ENCODE measurements around the gene LRCH1.

Gene LRCH1

DNA sequence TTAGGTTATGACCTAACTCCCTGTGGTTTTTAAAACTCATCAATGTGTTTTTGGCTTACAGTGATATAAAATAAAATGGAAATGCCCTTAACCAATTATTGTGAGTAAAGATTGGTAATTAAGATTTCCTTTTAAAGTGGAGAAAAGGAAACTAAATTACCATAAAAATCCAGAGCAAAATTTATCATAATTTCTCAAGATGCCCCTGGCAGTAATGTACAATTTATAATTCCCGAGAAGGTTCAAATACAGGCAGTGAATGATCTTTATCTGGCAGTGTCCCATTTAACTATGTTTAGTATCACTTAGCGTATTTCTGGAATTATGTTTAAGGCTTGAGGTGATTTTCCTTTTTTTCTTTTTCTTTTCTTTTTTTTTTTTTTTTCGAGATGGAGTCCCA is 182.5 kb downstream of the LRCH1 start:
- TF ChIP-seq, protein P1, sequence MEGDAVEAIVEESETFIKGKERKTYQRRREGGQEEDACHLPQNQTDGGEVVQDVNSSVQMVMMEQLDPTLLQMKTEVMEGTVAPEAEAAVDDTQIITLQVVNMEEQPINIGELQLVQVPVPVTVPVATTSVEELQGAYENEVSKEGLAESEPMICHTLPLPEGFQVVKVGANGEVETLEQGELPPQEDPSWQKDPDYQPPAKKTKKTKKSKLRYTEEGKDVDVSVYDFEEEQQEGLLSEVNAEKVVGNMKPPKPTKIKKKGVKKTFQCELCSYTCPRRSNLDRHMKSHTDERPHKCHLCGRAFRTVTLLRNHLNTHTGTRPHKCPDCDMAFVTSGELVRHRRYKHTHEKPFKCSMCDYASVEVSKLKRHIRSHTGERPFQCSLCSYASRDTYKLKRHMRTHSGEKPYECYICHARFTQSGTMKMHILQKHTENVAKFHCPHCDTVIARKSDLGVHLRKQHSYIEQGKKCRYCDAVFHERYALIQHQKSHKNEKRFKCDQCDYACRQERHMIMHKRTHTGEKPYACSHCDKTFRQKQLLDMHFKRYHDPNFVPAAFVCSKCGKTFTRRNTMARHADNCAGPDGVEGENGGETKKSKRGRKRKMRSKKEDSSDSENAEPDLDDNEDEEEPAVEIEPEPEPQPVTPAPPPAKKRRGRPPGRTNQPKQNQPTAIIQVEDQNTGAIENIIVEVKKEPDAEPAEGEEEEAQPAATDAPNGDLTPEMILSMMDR (IDR thresholded peaks at IDR 0.05; ENCODE audit: low read depth, low read length) = no peak
- no peak for DNase-seq (ENCODE audit: low read depth in 2 of 2)
- no peak overlapping the region for H3K4me3 ChIP-seq (replicated peaks in 1 of 2; ENCODE audit: low read depth in 2 of 2, low read length in 2 of 2)

DNA sequence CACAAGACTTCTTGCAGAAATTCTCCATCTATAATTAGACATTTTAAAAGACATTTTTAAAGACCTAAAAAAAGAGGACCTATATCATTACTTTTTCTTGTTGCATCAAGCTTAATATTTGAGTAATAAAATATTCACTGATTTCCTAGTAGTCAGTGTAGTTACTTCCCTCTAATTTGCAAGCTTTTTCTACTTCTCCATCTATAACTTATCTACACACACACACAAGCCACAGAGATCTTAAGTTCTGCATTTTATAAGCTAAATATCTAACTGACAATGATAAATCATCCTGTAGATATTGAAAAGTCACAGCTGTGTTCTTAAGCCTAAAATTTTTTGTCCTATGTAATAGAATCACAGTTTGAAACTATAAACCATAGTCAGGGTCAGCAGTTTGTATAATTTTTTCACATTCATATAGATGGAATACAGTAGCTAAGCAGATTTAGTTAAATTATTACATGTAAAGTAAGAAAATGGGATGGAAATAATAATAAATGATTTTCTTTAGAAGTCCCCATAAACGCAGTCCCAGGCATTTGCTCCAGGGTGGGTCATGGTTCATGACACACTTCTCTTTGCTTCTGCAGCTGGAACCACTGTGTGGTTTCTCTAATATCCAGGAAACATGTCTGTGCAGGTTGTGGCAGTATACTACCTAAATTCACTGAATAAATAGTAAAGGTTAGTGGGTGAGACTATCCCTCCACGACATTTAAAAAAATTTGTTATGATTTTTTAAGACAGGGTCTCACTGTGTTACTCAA is 183.8 kb downstream of the LRCH1 start:
- TF ChIP-seq, protein P1 (IDR thresholded peaks at IDR 0.05; ENCODE audit: low read depth, low read length) = no peak
- H3K4me3 ChIP-seq (replicated peaks in 1 of 2; ENCODE audit: low read depth in 2 of 2, low read length in 2 of 2) = no peak overlapping the region
- DNase-seq (ENCODE audit: low read depth in 2 of 2) = no peak

DNA sequence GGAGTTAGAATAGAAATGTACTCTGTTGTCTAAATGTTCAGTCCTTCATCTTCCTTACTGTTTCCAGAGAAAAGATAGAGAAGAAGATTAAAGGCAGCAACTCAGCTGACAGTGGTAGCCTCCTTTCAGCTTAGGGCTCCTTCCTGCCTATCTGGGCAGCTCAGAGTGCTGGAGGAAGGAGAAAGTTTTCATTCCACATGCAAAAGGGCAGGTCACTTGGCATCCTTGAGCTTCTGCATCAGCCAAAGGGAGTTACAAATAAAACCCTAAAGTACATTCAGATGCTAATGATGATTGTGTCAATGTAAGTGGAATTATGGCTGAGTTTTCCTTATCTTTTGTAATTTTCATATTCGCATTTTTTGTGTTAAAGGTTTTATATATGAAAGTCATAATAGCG is 185.1 kb downstream of the LRCH1 start:
- H3K4me3 ChIP-seq (replicated peaks in 1 of 2; ENCODE audit: low read depth in 2 of 2, low read length in 2 of 2) = no peak overlapping the region
- DNase-seq (ENCODE audit: low read depth in 2 of 2) = peak; percentile 38 to 50
- TF ChIP-seq, protein P1 (IDR thresholded peaks at IDR 0.05; ENCODE audit: low read depth, low read length) = no peak

DNA sequence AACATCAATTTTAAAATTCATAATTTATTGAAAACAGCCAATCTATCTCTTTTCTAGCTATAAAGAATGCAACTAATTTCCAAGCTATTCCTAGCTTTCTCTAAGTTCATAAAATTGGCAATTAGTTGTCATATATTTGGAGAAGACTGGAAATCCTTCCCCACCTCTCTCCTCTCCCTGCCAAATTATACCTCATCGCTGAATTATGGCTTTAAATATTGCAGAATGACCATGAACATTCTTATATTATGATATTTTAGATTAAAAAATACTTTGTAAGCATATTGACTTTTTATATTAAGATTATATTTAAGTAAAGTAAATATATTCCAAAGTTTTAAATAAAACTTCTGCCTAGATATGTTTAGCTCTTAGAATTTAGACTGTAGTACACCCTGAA is 185.8 kb downstream of the LRCH1 start:
- H3K4me3 ChIP-seq (replicated peaks in 1 of 2; ENCODE audit: low read depth in 2 of 2, low read length in 2 of 2) = no peak overlapping the region
- TF ChIP-seq, protein P1 (IDR thresholded peaks at IDR 0.05; ENCODE audit: low read depth, low read length) = no peak
- DNase-seq (ENCODE audit: low read depth in 2 of 2) = no peak

DNA sequence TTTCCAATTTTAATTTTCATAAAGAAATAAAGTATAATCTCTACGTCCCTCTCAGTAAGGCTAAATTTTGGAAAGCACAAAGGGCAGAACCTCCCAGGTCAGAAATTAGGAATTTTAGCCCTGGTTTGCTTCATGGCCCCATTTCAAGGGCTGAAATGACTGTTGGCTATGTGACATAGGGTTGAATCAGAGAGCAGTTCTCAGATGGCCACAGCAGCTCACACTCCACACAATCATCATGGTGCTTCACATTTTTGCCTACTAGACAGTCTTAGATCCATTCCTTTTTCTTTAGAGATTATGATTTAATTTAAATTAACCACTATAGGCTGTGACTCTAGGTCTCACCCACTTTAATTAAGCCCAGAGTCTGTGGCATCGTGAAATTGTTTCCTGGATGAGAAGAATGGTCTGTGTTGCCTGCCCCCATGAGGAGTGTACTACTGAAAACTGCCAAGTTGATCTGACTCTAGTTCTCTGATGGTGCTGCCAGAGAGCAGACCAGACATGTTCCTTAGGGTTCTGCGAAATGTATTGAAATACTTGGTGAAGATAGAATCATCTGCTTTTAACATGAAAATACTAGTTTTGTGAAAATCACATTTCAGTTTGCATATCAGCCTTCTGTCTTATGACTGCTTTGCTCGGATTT is 186.6 kb downstream of the LRCH1 start:
- H3K4me3 ChIP-seq (replicated peaks in 1 of 2; ENCODE audit: low read depth in 2 of 2, low read length in 2 of 2) = no peak overlapping the region
- TF ChIP-seq, protein P1 (IDR thresholded peaks at IDR 0.05; ENCODE audit: low read depth, low read length) = no peak

DNA sequence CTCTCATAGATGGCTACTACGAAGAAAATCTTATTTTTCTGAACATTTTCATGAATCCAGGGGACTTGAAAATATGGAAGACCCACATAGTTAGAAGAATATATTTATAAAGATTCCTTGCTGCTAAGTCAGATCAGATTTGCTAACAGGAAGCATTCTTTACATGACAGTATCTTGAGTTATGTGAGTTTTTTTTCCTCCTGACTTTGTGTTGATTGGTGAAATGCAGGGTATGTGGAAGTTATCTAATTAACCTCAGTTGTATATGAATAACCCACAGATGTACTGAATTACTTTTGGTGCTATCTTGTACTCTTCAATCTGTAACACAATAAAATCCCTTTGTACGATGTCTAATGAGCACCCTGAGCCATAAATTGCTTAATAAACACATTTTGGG is 190.2 kb downstream of the LRCH1 start:
- no peak overlapping the region for H3K4me3 ChIP-seq (replicated peaks in 1 of 2; ENCODE audit: low read depth in 2 of 2, low read length in 2 of 2)
- DNase-seq (ENCODE audit: low read depth in 2 of 2) = peak; percentile 12 to 49
- TF ChIP-seq, protein P1 (IDR thresholded peaks at IDR 0.05; ENCODE audit: low read depth, low read length) = no peak

More for the DNA sequence above, 186.6 kb downstream of the LRCH1 start:
- DNase-seq (ENCODE audit: low read depth in 2 of 2) = no peak

Measured in cardiac fibroblast (primary cell).